HepG2 (cell line): ENCODE data around the gene RTF1. TPM values are rescaled to one million over a fixed set of nuclear protein-coding genes. Genes with fewer than 3 reads are reported as not detected.

Experiments
- ASH2L ChIP-seq: fragments of 300-600, 200-600 bp; sonication (generic); IDR thresholded peaks from 2 replicates; pipeline ENCODE4 v1.7.0; 2017; ENCODE audit warnings: low read depth, mild to moderate bottlenecking, moderate library complexity, mixed read lengths, low read length; ENCODE audit not compliant: insufficient read length
- CENPT ChIP-seq: sonication (generic); formaldehyde crosslinking; IDR thresholded peaks from 2 replicates; pipeline ENCODE4 v1.8.0; 2022; ENCODE audit warnings: low read depth, mild to moderate bottlenecking, moderate library complexity, missing genetic modification reagents
- DNMT1 ChIP-seq: sonication (generic); formaldehyde crosslinking; IDR thresholded peaks from 2 replicates; pipeline ENCODE4 v1.5.1; 2020; ENCODE audit warnings: mild to moderate bottlenecking, missing genetic modification reagents
- FOXP4 ChIP-seq: sonication (generic); formaldehyde crosslinking; IDR thresholded peaks from 2 replicates; pipeline ENCODE4 v1.4.0; 2020; ENCODE audit warnings: missing genetic modification reagents
- GATAD1 ChIP-seq: IDR thresholded peaks from 2 replicates; pipeline ENCODE4 v1.6.1; 2016; ENCODE audit warnings: missing genetic modification reagents, missing compliant biosample characterization
- NFKB2 ChIP-seq: sonication (generic); formaldehyde crosslinking; IDR thresholded peaks from 2 replicates; pipeline ENCODE4 v1.4.0; 2020; ENCODE audit warnings: missing genetic modification reagents, borderline replicate concordance
- NR2F2 ChIP-seq: IDR thresholded peaks from 2 replicates; pipeline ENCODE4 v1.6.1; 2012; ENCODE audit warnings: low read depth, inconsistent platforms, borderline replicate concordance
- SMAD3 ChIP-seq: sonication (generic); formaldehyde crosslinking; IDR thresholded peaks from 2 replicates; pipeline ENCODE4 v1.4.0; 2020; ENCODE audit warnings: missing genetic modification reagents
- ZBTB20 ChIP-seq: sonication (generic); formaldehyde crosslinking; IDR thresholded peaks from 2 replicates; pipeline ENCODE4 v1.8.1; 2023; ENCODE audit warnings: missing genetic modification reagents, low read depth, mild to moderate bottlenecking, borderline replicate concordance
- ZC3H4 ChIP-seq: sonication (generic); formaldehyde crosslinking; IDR thresholded peaks from 2 replicates; pipeline ENCODE4 v1.4.0; 2020; ENCODE audit warnings: missing genetic modification reagents, borderline replicate concordance
- ZMYM3 ChIP-seq: sonication (generic); formaldehyde crosslinking; IDR thresholded peaks from 2 replicates; pipeline ENCODE4 v1.5.1; 2020; ENCODE audit warnings: mild to moderate bottlenecking, missing genetic modification reagents
- ZNF280D ChIP-seq: sonication (generic); formaldehyde crosslinking; IDR thresholded peaks from 2 replicates; pipeline ENCODE4 v1.5.1; 2020; ENCODE audit warnings: mild to moderate bottlenecking, missing genetic modification reagents
- ZNF431 ChIP-seq: sonication (generic); formaldehyde crosslinking; IDR thresholded peaks from 2 replicates; pipeline ENCODE4 v1.9.0; 2022; ENCODE audit warnings: missing genetic modification reagents, low read depth, mild to moderate bottlenecking, borderline replicate concordance
- ZNF652 ChIP-seq: IDR thresholded peaks from 2 replicates; pipeline ENCODE4 v1.6.1; 2016; ENCODE audit warnings: low read depth, borderline replicate concordance
- polyA plus RNA-seq, 8 experiments: library from polyadenylated mRNA; depleted of rRNA in 3 of 8; stranded (reverse) in 7 of 8; unstranded in 1 of 8; fragments of >200 nt; fragmentation: Illumina TruSeq in 4 of 8; extraction: Trizol in 4 of 8; gene quantifications; 2 replicates each; pipeline versions ENCODE4 v1.2.1 to v1.2.3, GENCODE V29; 2011 to 2016; ENCODE audit warnings: low read depth in 4 of 8, missing spikeins in 1 of 8, mixed read lengths in 1 of 8; ENCODE audit not compliant: insufficient read depth in 1 of 8
- total RNA-seq, 5 experiments: library from RNA; depleted of rRNA; stranded (reverse); fragments of >200 nt; fragmentation: Illumina TruSeq; extraction: Trizol; gene quantifications; 2 replicates each; pipeline ENCODE4 v1.2.3, GENCODE V29; 2016; ENCODE audit warnings: low read depth in 1 of 5
- TF ChIP-seq, protein P1 (sequence below): sonication (generic); formaldehyde crosslinking; IDR thresholded peaks from 2 replicates; pipeline ENCODE4 v1.8.1; 2023; ENCODE audit warnings: missing genetic modification reagents, mild to moderate bottlenecking, borderline replicate concordance
- TF ChIP-seq, protein P2 (sequence below): sonication (generic); formaldehyde crosslinking; IDR thresholded peaks from 2 replicates; pipeline ENCODE4 v1.4.0; 2020; ENCODE audit warnings: missing genetic modification reagents

Gene RTF1
- total and polyA plus RNA-seq, 2 of the 13 experiments (the other 11 are each of a cell fraction or from before 2014, with no cell fraction given), result 13.9 to 17.9 TPM

GRCh38 chr15:41495736-41496599 lies 79.1 kb downstream of the RTF1 start (continued):
- TF ChIP-seq ZNF280D (CRISPR knock-in tag), result peak; percentile 90
- peak; percentile 26; the same call in 1 of the 2 replicates for TF ChIP-seq NFKB2
- TF ChIP-seq ZNF652 (CRISPR knock-in tag), result 0 out of 2 replicates have a peak, but pooled peaks have one; percentile 11
- TF ChIP-seq, protein P1, sequence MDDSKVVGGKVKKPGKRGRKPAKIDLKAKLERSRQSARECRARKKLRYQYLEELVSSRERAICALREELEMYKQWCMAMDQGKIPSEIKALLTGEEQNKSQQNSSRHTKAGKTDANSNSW (CRISPR knock-in tag), result peak; percentile 59; the same call in 1 of the 2 replicates
- 0 out of 2 replicates have a peak, but pooled peaks have one; percentile 49 for TF ChIP-seq DNMT1
- peak; percentile 67; the same call in 1 of the 2 replicates for TF ChIP-seq ZBTB20 (CRISPR knock-in tag)
- TF ChIP-seq NR2F2, result no peak; the same call in 1 of the 2 replicates
- TF ChIP-seq, protein P2, sequence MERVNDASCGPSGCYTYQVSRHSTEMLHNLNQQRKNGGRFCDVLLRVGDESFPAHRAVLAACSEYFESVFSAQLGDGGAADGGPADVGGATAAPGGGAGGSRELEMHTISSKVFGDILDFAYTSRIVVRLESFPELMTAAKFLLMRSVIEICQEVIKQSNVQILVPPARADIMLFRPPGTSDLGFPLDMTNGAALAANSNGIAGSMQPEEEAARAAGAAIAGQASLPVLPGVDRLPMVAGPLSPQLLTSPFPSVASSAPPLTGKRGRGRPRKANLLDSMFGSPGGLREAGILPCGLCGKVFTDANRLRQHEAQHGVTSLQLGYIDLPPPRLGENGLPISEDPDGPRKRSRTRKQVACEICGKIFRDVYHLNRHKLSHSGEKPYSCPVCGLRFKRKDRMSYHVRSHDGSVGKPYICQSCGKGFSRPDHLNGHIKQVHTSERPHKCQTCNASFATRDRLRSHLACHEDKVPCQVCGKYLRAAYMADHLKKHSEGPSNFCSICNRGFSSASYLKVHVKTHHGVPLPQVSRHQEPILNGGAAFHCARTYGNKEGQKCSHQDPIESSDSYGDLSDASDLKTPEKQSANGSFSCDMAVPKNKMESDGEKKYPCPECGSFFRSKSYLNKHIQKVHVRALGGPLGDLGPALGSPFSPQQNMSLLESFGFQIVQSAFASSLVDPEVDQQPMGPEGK (CRISPR knock-in tag), result peak; percentile 82
- peak; percentile 66; the same call in 1 of the 2 replicates for TF ChIP-seq ZNF431
- TF ChIP-seq ASH2L, result peak; percentile 61
- TF ChIP-seq FOXP4 (CRISPR knock-in tag), result no peak; the same call in 1 of the 2 replicates
- TF ChIP-seq ZC3H4 (CRISPR knock-in tag), result no peak
- peak; percentile 62; the same call in 1 of the 2 replicates for TF ChIP-seq ZMYM3 (CRISPR knock-in tag)
- TF ChIP-seq CENPT (CRISPR knock-in tag), result no peak
- peak; percentile 76 for TF ChIP-seq GATAD1
- peak; percentile 50; the same call in 1 of the 2 replicates for TF ChIP-seq SMAD3 (CRISPR knock-in tag)
